Prostate gland (tissue), 2 donors: Measurements from ENCODE around the gene KLHL1.

ENCODE experiments used
- POLR2AphosphoS5 ChIP-seq: sonication (generic); formaldehyde crosslinking; IDR thresholded peaks from one replicate; pipeline ENCODE4 v1.6.1; 2017; ENCODE audit warnings: antibody characterized with exemption
- TF ChIP-seq, protein P1 (sequence below), 4 experiments: fragments of 200-600 bp in 2 of 4; fragments of 450-650 bp in 2 of 4; sonication (generic) in 2 of 4; IDR thresholded peaks; 1 replicate in 3 of 4; 2 replicates in 1 of 4; pipeline ENCODE4 v1.5.1; 2016 to 2019; ENCODE audit warnings: antibody characterized with exemption in 4 of 4, mild to moderate bottlenecking in 2 of 4, moderate library complexity in 2 of 4

DNA sequence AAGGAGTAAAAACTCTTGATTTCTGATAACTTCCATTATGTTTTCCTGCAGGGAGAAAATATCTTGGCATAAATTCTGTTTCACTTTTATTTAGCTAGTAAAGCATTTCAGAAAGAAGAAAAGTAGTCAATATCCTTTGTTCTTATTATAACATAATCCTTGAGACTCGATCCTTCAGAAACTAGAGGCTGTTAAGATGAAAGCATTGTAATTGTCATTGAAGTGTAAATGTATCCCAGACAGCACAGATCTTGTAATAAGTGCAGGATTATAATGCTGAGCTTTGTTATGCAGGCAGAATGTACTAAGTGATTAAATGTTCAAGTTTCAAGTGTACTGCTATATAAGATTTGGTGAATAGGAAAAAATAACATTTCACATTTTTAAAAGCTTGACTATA lies 225.8 kb downstream of the KLHL1 start:
- no peak for TF ChIP-seq POLR2AphosphoS5
- TF ChIP-seq, protein P1, sequence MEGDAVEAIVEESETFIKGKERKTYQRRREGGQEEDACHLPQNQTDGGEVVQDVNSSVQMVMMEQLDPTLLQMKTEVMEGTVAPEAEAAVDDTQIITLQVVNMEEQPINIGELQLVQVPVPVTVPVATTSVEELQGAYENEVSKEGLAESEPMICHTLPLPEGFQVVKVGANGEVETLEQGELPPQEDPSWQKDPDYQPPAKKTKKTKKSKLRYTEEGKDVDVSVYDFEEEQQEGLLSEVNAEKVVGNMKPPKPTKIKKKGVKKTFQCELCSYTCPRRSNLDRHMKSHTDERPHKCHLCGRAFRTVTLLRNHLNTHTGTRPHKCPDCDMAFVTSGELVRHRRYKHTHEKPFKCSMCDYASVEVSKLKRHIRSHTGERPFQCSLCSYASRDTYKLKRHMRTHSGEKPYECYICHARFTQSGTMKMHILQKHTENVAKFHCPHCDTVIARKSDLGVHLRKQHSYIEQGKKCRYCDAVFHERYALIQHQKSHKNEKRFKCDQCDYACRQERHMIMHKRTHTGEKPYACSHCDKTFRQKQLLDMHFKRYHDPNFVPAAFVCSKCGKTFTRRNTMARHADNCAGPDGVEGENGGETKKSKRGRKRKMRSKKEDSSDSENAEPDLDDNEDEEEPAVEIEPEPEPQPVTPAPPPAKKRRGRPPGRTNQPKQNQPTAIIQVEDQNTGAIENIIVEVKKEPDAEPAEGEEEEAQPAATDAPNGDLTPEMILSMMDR (IDR thresholded peaks at IDR 0.05): no peak
